ENCODE measurements around the gene SFXN3.

Gene SFXN3

DNA sequence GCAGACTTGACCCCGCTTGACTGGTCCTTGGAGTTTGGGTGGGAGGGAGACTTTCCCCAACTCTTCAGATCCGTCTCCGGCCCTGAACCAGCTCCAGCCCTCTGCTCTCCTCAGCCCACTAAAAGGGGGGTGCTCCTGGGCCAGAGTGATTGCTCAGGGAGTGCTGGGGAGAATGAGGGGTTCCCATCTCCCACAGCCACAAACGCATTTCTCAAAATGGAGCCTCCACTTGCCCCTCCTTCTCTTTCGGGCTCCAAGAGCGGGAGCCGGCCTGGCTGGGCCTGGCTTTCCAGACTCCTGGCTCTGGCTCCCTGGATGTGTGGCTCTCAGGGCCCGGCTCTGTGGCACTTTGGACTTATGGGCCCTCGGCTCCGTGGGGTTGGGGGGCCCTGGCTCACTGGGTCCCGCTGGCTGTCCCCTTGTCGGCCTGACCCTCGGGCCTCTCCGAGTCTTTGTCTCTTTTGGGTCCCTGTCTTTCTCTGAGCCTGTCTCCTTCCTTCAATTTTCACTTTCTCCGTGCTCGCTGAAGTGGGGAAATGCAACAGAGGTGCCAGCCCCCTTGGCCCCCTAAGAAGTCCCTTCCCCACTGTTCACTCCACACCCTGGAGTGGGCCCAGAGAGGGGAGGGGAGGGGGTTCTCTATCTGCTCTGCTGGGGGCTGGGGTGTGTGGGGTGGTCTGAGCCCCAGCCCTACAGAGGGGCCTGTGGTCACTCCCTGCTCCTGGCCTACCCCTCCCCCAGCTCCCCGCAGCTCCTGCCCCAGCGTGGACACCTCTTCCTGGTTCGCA lies 30.7 kb upstream of the SFXN3 start:
- no peak for DNase-seq (ENCODE audit: low spot score)

DNA sequence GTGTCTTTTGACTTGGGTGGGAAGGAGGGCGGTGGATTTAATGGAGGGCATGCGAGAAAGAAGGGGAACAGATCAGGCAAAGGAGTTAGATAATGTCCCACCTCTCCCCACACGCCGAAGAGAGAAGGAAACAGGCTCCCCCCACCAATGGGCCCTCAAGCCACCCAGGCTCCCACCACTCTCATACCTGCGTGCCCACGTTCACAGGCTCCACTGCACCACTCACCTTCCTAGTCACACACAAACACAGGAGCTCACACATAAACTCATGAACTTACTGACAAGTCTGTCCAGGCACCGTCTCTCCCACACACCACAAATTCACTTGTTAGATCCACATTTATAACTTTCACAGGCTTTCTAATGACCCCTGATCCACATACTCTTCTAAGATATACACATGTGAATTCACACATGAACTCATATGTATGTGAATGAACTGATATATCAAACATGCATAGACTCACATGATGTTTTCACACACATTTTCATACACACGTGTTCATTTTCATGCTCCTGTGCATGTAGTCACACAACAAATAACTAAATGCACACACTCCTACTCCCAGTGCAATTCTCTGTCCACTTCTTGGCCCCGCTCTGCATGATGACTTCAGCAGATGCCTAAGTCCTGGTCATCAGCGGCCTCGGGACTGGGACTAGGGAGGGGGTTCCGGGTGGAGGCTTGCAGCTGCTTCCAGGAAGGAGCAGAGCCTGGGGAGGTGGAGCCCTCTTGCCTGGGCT lies 29.9 kb upstream of the SFXN3 start:
- peak; percentile 95 for DNase-seq (ENCODE audit: low spot score)

DNA sequence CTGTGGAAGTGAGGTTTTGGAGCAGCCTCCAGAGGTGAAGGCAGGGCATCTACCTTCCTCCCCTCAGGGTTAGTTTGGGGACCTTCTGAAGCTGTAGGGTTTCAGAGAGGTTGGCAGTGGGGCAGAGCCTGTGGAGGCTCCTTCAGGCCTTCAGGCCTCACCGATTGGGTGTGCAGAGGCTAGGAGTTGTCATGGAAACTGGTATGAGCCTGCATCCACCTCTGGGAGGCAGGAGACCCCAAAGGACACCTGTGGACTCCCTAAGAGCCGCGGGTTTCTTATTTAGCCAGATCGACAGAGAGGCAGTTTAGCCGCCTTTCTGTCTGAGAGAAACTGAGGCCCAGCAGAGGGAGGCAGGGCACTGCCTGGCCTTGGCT lies 29.4 kb upstream of the SFXN3 start:
- DNase-seq (ENCODE audit: low spot score), result no peak

DNA sequence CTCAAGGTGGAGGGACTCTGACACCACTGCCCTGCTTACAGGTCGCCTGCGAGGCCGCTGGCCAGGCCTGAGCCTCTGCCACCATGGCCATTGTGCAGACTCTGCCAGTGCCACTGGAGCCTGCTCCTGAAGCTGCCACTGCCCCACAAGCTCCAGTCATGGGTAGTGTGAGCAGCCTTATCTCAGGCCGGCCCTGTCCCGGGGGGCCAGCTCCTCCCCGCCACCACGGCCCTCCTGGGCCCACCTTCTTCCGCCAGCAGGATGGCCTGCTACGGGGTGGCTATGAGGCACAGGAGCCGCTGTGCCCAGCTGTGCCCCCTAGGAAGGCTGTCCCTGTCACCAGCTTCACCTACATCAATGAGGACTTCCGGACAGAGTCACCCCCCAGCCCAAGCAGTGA lies 28.6 kb upstream of the SFXN3 start:
- no peak for DNase-seq (ENCODE audit: low spot score)

DNA sequence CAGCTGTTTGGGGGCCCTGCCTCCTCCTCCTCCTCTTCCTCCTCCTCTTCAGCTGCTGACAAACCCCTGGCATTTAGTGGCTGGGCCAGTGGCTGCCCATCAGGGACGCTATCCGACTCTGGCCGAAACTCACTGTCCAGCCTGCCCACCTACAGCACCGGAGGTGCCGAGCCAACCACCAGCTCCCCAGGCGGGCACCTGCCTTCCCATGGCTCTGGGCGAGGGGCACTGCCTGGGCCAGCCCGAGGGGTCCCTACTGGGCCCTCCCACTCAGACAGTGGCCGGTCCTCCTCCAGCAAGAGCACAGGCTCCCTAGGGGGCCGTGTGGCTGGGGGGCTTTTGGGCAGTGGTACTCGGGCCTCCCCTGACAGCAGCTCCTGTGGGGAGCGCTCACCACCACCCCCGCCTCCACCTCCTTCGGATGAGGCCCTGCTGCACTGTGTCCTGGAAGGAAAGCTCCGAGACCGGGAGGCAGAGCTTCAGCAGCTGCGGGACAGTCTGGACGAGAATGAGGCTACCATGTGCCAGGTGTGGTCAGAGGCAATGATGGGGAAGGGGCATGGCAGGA lies 27.3 kb upstream of the SFXN3 start:
- DNase-seq (ENCODE audit: low spot score), result no peak

DNA sequence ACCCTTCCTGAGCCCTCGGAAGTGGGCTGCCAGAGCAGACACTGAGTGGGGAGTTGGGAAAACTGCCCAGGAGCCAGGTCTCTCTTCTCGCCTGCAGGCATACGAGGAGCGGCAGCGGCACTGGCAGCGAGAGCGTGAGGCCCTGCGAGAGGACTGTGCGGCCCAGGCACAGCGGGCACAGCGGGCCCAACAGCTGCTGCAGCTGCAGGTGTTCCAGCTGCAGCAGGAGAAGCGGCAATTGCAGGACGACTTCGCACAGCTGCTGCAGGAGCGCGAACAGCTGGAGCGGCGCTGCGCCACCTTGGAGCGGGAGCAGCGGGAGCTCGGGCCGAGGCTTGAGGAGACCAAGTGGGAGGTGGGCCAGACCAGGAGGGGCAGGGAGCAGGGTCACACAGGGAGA lies 25.7 kb upstream of the SFXN3 start:
- no peak for DNase-seq (ENCODE audit: low spot score)

DNA sequence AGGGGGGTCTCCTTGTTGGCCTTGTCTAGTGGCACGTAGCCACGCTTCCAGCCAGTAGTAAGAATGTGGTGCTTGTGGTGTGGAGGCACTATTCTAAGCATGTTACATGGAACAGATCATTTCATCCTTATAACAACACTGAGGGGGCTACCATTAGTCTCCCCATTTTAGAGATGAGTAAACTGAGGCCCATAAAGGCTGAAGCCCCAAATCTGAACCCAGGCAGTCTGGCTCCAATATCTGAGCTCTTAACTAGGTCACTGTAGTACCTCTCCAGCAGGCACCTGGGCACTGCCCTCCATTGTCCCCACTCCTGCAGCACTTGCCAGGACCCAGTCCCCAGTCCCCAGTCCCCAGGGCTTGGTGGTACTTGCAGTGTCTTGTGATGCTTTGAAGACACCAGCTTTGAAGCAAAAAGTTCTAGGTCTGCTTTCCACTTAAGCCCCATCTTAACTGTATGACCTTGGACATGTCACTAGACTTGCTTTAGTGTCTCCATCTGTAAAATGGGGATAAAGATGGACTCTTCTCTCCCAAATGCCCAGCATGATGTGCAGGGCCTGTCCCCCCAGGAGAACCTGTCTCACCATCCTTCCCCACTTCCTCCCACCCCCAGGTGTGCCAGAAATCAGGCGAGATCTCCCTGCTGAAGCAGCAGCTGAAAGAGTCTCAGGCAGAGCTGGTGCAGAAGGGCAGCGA lies 25.0 kb upstream of the SFXN3 start:
- no peak for DNase-seq (ENCODE audit: low spot score)

DNA sequence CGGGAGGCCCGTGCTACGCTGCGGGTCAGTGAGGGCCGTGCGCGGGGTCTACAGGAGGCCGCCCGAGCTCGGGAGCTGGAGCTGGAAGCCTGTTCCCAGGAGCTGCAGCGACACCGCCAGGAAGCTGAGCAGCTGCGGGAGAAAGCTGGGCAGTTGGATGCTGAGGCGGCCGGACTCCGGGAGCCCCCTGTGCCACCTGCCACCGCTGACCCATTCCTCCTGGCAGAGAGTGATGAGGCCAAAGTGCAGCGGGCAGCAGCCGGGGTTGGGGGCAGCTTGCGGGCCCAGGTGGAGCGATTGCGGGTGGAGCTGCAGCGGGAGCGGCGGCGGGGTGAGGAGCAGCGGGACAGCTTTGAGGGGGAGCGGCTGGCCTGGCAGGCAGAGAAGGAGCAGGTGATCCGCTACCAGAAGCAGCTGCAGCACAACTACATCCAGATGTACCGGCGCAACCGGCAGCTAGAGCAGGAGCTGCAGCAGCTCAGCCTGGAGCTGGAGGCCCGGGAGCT lies 24.4 kb upstream of the SFXN3 start:
- no peak for DNase-seq (ENCODE audit: low spot score)

DNA sequence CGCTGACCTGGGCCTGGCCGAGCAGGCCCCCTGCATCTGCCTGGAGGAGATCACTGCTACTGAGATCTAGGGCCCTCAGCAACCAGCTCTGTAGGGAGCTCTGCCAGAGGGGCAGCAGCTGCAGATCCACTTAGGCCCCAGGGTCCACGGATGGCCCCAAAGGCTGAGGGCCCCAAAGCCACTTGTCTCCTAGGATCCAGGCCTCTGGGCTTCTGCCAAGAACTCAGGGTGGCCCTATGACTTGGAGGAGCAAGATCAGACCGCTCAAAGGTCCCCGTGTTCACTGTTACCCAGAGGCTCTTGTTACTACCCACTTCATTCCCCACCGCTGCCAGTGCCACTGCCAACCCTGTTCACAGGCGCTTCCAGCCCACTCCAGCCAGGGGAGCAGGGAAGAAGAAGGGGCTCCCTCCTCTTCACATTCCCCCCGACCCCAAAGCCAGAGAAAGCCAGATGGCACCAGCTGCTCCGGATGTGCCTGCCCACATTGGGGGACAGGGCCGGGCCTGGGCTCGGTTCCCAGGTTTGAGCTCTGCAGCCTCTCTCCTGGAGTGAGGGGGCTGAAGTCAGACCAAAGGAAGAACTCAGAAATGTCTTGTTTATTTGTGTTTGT lies 23.8 kb upstream of the SFXN3 start:
- DNase-seq (ENCODE audit: low spot score), result no peak

DNA sequence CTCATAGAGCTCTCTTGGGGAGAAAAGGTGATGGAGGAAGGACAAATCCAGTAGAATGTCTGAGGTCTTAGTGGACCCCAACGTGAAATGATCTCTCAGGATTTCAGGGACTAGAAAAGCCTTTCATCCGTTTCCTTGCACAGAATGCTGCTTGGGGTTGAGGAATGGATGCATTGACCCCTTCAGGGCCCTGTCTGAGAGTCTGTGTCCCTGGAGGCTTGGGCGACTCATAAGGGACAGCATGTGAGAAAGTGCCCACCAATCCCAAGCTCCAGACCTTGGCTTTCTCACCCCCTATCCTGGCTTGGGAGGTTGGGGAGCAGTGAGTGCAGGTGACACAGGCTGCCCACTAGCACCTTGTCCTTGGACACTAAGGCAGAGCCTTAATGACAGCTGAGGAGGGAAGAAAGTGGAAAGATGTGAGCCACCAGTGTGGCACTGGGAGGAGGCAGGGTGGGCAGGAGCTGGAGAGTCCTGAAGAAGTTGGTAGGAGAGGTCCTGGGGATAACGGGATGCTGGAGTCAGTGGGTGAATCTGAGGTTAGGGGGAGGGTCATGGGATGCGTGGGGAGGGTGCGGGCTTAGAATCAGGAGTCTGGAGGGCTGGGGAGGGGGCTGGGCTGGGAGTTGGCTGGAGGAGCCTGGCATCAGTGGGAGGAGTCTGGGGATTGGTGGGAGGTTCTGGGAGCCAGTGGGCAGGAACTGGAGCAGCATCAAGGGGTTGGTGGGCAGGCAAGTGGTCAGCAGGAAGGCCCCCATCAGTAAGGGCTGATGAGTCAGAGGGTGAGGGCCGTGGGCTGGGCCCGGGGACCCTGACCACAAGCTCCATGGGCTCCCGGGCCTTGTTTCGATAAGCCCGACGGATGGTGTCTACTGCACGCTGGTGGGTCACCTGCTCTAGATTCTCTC lies 22.9 kb upstream of the SFXN3 start:
- no peak for DNase-seq (ENCODE audit: low spot score)

DNA sequence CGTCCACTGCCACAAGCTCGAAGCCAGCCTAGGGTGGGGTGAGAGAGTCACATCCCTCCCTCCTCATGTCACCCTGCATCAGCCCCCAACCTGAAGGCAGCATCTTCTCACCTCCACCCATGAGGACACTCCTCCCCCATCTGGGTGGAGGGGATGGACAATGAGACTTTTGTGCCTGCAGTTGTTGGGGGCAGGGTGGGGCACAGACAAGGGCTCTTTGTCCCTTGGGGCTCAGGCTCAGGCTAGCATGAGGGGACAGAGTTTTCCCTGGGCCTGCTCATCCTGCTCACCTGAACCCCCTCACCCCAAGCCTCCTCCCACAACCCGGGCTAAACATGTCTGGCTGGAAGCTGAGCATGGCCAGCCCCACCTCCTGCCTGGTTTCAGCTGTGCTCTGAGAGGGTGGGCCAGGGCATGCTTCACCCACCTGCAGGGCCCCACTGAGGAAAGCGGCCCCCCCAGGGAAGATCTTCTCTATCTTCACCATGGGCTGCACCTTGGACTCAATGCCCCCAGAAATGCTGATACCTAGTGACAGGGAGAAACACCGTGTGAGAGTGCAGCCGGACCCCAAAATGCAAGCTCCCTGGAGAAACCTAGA lies 22.1 kb upstream of the SFXN3 start:
- DNase-seq (ENCODE audit: low spot score), result no peak

DNA sequence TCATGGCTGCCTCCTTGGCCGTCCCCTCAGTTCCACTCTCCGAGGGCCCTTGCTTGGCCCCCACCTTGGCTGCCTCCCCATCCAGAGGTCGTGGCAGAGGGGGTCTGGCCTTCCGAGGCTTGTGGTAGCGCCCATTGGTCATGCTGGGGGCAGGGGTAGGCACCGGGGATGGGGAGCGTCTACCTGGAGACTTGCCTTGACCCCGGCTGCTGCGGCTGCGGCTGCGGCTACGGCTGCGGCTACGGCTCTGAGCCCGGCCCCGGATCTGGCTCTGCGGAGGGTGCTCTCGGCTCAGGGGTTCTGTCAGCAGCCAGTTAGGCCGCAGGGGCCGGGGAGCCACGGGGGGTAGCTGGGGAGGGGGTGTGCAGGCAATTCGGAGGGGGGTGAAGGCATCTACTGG lies 20.7 kb upstream of the SFXN3 start:
- DNase-seq (ENCODE audit: low spot score), result no peak

DNA sequence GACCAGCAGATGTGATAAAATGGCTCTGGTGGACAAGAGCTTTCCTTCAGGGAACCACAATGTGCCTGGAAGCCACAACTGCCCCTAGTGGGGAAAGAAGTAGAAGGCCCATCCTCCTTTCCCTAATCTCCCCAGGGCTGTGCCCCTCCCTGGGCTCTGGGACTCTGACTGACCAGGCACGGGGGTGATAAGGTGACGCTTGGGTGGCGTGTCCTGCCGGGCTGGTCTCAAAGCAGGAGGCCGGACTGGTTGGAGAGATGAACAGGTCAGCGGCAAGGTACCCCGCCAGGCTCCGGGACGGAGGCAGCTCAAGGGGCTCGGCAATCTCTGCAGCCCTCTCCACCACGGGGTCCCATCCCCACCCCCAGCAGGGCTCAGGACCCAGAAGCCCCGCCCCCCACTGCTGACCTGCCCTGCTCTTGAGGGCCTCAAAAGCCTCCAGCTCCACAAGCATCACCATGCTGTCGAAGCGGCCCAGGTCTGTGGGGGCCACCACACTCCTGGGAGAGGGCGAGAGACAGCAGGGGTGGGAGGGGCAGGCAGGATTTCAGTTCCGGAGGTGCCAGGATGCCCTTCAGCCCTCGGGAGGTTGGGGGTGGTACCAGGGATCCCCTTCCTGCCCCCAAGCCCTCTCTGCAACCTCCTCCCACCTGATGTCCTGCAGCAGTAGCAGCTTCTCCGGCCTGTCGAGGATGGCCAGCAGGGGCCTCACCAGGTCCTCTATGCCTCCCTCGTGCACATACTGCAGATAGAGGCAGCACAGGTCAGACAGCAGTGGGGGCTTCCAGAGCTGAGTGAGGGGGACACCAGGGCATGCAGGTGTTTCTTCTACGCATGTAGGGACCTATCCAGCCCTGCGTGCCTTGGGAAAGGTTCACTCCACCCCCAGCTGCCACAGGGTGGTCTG lies 19.3 kb upstream of the SFXN3 start:
- no peak for DNase-seq (ENCODE audit: low spot score)

DNA sequence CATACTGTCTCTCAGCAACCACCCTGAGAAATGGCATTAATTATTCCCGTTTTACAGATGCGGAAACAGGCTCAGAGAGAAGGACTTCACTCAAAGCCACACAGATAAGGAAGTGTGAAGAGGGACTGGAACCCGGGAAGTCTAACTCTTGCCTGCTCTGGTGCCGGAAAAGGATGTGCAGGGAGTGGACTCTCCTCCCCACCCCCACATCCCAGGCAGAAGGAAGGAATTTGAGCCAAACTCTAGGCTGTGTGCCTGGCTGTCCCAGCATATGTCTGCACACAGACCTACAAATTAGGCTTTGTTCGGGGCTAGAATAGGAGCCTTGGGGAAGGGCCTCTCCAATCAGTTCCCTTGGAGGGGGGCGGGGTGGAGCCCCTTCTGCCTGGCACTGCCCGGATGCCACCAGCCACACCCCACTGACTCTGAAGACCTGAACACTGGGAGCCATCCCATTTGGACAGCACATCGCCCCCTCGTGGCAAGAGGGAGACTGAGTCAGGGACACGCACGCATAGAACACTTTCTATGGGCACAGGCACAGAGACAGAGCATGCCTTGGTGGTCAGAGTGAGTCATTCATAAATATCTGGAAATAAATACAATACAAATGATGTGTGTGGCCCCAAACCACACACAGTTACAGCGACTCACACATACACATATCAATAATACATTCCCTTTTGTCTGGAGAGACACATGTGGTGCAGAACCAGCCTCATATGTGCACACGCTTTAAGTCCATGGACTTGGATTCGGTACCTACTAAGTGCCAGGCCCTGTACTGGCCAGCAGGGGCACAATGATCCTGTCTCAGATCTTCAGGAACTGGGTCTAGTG lies 18.3 kb upstream of the SFXN3 start:
- peak; percentile 91 for DNase-seq (ENCODE audit: low spot score)

DNA sequence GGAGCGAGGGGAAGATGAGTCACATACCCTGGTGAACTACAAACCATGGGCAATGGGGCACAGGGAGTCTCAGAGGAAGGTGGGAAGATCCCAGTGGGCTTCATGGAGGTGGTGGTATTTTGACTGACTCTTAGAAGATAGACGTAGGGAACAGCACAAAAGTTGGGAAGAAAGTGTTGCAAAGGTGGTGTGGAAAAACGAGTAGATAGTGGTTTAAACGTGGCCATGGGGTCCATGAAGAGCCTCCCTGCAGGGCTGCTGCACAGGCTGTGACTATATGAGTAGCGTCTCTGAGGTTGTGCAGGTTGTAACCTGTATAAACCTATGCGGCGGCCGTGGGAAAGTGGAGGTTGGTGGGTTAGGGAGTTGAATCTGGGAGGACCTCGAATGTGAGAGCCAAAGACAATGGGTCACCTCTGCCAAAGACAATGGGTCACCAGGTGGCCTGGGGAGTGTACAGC lies 17.6 kb upstream of the SFXN3 start:
- no peak for DNase-seq (ENCODE audit: low spot score)

DNA sequence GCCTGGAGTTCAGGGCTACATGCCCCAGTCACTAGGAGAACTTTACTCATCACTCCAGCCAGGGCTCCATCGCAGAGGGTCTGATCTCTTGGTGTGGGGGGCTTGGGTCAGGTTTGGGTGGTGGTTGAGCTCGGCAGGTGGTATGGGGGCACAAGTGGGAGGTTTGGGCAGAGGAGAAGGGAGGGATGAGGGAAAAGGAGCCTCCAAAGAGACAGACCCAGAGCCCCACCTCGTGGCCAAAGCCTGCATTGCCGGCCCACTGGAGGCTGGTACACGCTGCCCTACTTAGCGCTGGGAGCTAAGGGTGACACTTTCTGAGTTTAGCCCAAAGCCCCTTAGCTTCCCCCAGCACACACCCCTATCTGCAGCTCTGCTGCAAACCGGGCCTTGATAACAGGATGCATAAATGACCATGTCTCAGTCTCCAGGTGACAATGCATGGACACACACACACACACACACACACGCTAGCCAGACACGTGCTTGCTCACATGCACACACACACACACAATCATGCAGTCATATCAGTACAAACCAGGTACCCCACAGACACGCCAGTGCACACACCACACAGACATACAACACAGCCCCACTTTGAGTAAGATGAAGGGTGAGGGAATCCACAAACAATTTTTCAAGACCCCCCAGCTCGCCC lies 16.7 kb upstream of the SFXN3 start:
- DNase-seq (ENCODE audit: low spot score), result no peak

DNA sequence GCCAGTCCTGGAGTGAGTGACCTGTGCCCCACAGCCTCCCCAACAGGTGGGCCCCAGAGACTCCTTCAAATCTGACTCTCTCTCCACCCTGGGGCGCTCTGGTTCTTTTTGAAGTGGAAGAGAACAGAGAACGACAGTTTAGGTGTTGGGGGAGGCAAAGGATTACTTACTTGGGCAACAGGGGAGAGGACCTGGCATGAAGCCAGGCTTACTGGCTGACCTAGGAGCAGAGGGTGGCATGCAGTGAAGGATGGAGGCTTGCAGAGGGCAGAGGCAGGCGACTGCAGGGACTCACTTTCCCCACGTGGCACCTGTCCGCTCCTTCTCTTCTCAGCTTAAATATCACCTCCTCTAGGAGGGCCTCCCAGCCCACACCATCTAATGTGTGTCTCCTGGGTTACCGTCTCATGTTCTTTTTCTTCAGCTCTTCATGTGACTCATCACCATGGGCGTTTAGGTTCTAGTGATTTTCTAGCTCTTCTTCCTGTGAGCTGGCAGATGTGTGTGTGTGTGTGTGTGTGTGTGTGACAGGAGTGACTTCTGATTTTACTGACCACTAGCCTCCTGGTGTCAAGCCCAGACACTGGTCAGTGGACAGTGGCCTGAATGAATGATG lies 16.0 kb upstream of the SFXN3 start:
- DNase-seq (ENCODE audit: low spot score), result no peak

DNA sequence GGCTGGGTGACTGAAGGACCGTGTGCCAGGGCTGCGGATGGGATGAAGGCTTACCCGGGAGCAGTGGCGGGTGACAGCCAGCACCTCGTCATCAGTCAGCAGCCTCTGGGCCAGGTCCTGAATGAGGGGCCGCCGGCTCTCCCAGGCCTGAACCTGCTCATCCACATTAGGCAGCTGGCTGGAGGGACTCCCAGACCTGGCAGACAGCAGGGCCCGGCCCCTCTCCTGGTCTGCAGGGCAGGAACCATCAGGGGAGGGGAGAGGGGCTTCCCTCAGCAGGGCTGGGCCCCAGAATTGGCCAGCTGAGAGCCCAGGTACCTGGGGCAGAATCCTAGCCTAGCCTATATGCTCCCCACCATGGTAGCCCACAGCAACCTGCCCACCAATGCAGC lies 15.5 kb upstream of the SFXN3 start:
- DNase-seq (ENCODE audit: low spot score), result no peak
